PFSK-1 (cell line): ENCODE data around the gene OPRD1.

ENCODE experiments used
- FOXP2 ChIP-seq: optimal IDR thresholded peaks from 2 replicates; pipeline ENCODE3; 2011; ENCODE audit warnings: borderline replicate concordance, control low read depth, inconsistent platforms; ENCODE audit not compliant: insufficient read depth; ENCODE audit errors: extremely low read length, extremely low read depth
- POLR2AphosphoS5 ChIP-seq: IDR thresholded peaks from 2 replicates; pipeline ENCODE4 v1.6.1; 2012; ENCODE audit warnings: low read depth, mild to moderate bottlenecking, control low read depth, low read length, moderate library complexity
- SIN3A ChIP-seq: IDR thresholded peaks from 2 replicates; pipeline ENCODE4 v1.6.1; 2012; ENCODE audit warnings: mild to moderate bottlenecking, low read length, moderate library complexity, borderline replicate concordance; ENCODE audit not compliant: insufficient read depth
- TAF1 ChIP-seq: IDR thresholded peaks from 2 replicates; pipeline ENCODE4 v1.6.1; 2012; ENCODE audit warnings: low read length, control low read depth, borderline replicate concordance; ENCODE audit not compliant: insufficient read depth
- TF ChIP-seq, protein P1 (sequence below), 2 experiments: IDR thresholded peaks; 2 replicates each; pipeline versions ENCODE4 v1.6.1 to v1.8.0; 2011 to 2012; ENCODE audit warnings: low read depth in 2 of 2, low read length in 2 of 2, control low read depth in 1 of 2, inconsistent platforms in 1 of 2, mild to moderate bottlenecking in 1 of 2, moderate library complexity in 1 of 2; ENCODE audit not compliant: insufficient read depth in 1 of 2

OPRD1 gene

DNA sequence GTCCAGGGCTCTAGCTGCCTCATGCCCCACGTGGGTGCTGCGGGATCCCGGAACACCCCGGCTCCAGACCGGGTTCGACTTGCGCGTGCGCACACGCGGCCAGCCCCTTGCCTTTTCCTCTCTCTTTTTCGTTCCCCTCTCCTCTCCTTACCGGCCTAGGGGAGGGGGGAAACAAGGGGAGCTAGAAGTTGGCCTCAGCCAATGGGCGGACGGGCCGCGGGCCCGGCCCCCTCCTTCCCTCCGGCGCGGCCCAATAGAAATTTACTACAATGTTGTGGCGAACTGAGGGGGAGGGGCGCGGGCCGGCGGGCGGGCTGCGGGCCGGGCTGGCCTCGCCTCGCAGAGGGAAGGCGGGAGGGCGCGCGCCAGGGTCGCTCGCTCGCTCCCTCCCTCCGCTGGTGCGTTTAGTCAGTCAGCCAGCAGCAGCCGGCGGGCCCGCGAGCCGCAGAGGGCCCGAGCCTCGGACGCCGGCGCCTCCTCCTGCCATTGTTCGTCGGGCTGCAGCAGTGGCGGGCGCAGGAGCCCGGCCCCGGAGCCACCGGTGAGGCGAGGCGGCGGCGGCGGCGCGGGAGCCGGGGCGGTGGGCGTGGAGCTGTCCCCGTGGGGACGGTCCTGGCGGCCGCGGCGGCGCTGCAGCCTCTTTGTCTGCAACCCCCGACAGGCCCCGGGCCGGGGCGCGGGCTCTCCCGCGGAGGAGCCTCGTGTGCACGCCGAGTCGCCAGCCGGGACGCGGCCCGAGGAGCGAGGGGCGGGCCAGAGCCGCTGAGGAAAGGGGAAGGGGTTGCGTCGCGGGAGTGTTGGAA, 102.5 kb downstream of the OPRD1 start, which contains the start of gene EPB41:
Gene EPB41, plus strand, starts transcription at position 342 of the 803 bp plus-strand sequence. CDS start 72,869 bp downstream, outside the sequence.
- TF ChIP-seq FOXP2 (peak; percentile 63), SIN3A (0 out of 2 replicates have a peak, but pooled peaks have one; percentile 11), TAF1 (no peak), POLR2AphosphoS5 (peak; percentile 61; the same call in 1 of the 2 replicates)
- TF ChIP-seq, protein P1, sequence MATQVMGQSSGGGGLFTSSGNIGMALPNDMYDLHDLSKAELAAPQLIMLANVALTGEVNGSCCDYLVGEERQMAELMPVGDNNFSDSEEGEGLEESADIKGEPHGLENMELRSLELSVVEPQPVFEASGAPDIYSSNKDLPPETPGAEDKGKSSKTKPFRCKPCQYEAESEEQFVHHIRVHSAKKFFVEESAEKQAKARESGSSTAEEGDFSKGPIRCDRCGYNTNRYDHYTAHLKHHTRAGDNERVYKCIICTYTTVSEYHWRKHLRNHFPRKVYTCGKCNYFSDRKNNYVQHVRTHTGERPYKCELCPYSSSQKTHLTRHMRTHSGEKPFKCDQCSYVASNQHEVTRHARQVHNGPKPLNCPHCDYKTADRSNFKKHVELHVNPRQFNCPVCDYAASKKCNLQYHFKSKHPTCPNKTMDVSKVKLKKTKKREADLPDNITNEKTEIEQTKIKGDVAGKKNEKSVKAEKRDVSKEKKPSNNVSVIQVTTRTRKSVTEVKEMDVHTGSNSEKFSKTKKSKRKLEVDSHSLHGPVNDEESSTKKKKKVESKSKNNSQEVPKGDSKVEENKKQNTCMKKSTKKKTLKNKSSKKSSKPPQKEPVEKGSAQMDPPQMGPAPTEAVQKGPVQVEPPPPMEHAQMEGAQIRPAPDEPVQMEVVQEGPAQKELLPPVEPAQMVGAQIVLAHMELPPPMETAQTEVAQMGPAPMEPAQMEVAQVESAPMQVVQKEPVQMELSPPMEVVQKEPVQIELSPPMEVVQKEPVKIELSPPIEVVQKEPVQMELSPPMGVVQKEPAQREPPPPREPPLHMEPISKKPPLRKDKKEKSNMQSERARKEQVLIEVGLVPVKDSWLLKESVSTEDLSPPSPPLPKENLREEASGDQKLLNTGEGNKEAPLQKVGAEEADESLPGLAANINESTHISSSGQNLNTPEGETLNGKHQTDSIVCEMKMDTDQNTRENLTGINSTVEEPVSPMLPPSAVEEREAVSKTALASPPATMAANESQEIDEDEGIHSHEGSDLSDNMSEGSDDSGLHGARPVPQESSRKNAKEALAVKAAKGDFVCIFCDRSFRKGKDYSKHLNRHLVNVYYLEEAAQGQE (IDR thresholded peaks at IDR 0.05; ENCODE audit: insufficient read depth in 1 of 2, low read depth in 2 of 2, low read length in 2 of 2): no peak

DNA sequence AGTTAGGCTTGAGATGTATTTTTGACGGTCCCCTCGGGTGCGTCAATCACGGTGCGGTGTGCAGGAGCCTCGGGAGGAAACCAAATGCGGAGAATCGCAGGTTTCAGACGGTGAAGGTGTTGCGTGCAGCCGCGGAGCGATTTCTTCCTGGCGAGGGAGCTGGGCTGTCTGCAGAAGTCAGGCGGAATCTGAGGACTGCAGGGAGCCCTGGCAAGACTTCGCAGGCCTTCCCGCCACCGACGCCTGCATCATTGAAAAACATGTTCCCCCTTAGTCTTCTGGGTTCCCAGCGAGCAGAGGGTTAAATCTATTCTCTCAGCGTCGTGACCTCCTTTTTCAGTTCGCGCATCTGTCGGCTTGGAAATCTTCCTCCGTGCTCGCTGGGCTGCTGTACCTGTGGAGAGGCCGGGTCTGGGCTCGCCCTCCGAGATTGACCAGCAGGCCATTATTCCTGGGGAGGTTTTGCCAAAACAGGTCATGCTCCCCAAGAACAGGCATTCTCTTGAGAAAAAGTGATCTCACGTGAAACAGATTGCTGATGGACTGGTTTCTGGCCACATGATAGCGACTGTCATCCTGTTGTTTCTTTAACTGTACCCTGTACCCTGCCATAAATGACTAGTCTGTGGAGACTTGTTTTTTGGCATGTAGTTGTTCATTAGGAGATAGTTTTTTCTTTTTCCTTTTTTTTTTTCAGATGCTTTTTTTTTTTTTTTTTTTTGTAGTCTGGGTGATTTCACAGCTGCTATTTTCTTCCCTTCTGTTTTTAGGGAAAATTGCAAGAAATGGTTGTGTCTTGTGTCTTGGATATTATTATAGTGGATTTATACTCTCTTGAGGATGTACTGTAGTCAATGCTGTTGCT, 103.3 kb downstream of the OPRD1 start:
- TF ChIP-seq TAF1 (peak; percentile 36; the same call in 1 of the 2 replicates), POLR2AphosphoS5 (no peak), SIN3A (0 out of 2 replicates have a peak, but pooled peaks have one; percentile 47), FOXP2 (no peak)
- TF ChIP-seq, protein P1 (IDR thresholded peaks at IDR 0.05; ENCODE audit: insufficient read depth in 1 of 2, low read depth in 2 of 2, low read length in 2 of 2): no peak

DNA sequence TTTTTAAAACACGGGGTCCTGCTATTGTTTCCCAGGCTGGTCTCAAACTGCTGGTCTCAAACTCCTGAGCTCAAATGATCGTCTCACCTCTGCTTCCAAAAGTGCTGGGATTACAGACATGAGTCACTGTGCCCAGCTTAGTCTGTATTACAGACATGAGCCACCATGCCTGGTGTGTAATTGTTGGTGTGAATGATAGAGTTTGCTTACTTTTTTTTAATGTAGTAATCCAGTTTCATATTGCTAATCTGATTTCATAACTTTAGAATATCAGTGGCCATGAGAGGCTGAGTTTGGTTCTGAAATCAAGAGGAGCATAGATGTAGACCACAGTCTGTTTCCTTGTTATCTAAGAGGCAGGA, 105.8 kb downstream of the OPRD1 start:
- TF ChIP-seq POLR2AphosphoS5: no peak
- TF ChIP-seq, protein P1 (IDR thresholded peaks at IDR 0.05; ENCODE audit: insufficient read depth in 1 of 2, low read depth in 2 of 2, low read length in 2 of 2): no peak
- TF ChIP-seq FOXP2: no peak
- no peak for TF ChIP-seq TAF1
- TF ChIP-seq SIN3A: no peak
